ENCODE results near the gene OR4D2.

The OR4D2 gene

DNA sequence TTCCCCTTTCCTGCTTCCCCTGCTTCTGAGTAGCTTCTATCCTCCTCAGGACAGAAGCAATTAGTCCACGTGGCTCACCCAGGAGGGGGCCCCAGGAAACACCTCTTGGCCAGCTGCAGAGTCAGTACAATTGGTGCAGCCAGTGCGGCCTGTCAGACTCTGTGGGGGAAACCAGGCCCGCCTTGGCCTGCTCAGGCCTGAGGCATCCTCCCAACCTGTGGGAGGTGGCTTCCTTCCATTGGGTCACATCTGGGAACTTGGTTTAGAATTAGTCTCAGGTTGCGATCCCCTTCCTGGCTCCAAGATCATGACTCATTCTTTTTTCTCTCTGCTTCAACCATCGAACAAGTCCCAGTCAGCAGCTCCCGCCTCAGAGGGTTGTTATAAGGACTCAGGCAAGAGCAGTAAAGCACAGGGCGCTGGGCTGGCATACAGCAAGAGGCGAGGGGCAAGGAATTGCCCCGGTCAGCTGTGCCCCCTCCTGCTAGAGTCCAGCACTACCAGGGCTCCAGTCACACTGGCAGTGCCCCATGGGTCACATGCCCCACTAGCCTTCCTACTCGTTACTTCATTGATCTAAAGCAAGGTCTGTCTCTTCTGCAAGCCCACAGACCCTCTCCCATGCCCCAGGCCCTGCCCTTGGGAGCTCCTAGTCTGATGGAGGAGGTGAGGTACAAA lies 17.7 kb downstream of the OR4D2 start:
- no peak overlapping the region for H3K4me3 ChIP-seq (ENCODE audit: low read length, poor library complexity, severe bottlenecking)
- H3K9ac ChIP-seq (ENCODE audit: low read depth, low read length, poor library complexity, severe bottlenecking): no peak overlapping the region
- no peaks in the 10 kb centered on the region for H4K20me1 ChIP-seq (ENCODE audit: insufficient read depth, low read length, poor library complexity, severe bottlenecking)
- no peaks in the 10 kb centered on the region for H3K79me2 ChIP-seq (ENCODE audit: insufficient read depth, low read length)
- no peaks in the 10 kb centered on the region for H3K9me3 ChIP-seq (ENCODE audit: insufficient read depth, low read depth, low read length)
- no peak for TF ChIP-seq EZH2phosphoT487 (IDR thresholded peaks at IDR 0.05; ENCODE audit: borderline replicate concordance)
- TF ChIP-seq, protein P1, sequence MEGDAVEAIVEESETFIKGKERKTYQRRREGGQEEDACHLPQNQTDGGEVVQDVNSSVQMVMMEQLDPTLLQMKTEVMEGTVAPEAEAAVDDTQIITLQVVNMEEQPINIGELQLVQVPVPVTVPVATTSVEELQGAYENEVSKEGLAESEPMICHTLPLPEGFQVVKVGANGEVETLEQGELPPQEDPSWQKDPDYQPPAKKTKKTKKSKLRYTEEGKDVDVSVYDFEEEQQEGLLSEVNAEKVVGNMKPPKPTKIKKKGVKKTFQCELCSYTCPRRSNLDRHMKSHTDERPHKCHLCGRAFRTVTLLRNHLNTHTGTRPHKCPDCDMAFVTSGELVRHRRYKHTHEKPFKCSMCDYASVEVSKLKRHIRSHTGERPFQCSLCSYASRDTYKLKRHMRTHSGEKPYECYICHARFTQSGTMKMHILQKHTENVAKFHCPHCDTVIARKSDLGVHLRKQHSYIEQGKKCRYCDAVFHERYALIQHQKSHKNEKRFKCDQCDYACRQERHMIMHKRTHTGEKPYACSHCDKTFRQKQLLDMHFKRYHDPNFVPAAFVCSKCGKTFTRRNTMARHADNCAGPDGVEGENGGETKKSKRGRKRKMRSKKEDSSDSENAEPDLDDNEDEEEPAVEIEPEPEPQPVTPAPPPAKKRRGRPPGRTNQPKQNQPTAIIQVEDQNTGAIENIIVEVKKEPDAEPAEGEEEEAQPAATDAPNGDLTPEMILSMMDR (conservative IDR thresholded peaks at IDR 0.05; ENCODE audit: low read length): no peak
- H3K36me3 ChIP-seq (ENCODE audit: insufficient read depth, low read length): no peaks in the 10 kb centered on the region
- H3F3A ChIP-seq (ENCODE audit: low read depth): no peaks in the 10 kb centered on the region
- H2AFZ ChIP-seq (ENCODE audit: low read length): no peak overlapping the region
- H3K4me2 ChIP-seq (ENCODE audit: low read depth, low read length, poor library complexity, severe bottlenecking): no peak overlapping the region
- H3K27me3 ChIP-seq (ENCODE audit: insufficient read depth, low read length, poor library complexity, severe bottlenecking): no peaks in the 10 kb centered on the region
- H3K9me2 ChIP-seq (replicated peaks; ENCODE audit: low read depth, low read length): no peaks in the 10 kb centered on the region
- H3K4me1 ChIP-seq (ENCODE audit: insufficient read depth, low read length, poor library complexity, severe bottlenecking): no peaks in the 10 kb centered on the region

DNA sequence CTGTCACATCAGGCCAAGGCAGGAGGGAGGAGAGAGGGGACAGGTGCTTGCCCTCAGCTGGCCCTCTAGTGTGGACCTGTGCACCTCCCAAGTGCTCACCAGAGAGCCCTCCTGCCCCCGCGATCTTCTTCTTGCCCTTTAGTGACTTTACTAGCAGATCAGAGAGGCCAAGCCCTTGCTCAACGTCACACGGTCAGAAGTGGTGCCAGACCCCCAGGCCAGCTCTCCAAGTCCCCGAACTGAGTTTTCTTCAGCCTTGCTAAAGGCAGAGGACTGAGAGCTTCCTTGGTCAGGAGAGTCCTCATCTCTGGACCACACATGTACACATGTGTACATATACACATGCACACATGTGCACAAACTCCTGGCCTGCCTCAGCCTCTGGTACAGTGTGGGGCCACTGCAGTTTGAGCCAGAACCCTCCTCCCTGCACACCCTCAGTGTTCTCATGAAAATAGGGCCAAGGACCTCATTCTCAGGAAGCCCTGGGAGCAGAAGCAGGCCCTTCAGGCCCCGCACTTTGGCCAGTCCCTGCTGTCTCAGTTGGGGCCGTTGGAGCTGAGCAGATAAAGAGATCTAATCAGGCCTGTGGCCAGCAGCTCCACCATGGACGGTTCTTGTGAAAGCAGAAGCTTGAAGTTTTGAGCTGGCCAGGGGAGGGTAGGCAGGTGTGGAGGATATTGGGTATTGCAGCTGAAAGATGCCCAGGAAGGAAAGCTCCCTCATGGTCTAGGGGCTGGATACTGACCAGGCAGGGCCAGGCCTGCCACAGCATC lies 18.4 kb downstream of the OR4D2 start:
- no peak overlapping the region for H2AFZ ChIP-seq (ENCODE audit: low read length)
- no peaks in the 10 kb centered on the region for H3K9me3 ChIP-seq (ENCODE audit: insufficient read depth, low read depth, low read length)
- no peaks in the 10 kb centered on the region for H3K4me1 ChIP-seq (ENCODE audit: insufficient read depth, low read length, poor library complexity, severe bottlenecking)
- H3K36me3 ChIP-seq (ENCODE audit: insufficient read depth, low read length): no peaks in the 10 kb centered on the region
- no peaks in the 10 kb centered on the region for H4K20me1 ChIP-seq (ENCODE audit: insufficient read depth, low read length, poor library complexity, severe bottlenecking)
- no peak for TF ChIP-seq EZH2phosphoT487 (IDR thresholded peaks at IDR 0.05; ENCODE audit: borderline replicate concordance)
- no peak overlapping the region for H3K9ac ChIP-seq (ENCODE audit: low read depth, low read length, poor library complexity, severe bottlenecking)
- H3K4me3 ChIP-seq (ENCODE audit: low read length, poor library complexity, severe bottlenecking): no peak overlapping the region
- H3K4me2 ChIP-seq (ENCODE audit: low read depth, low read length, poor library complexity, severe bottlenecking): no peak overlapping the region
- no peaks in the 10 kb centered on the region for H3K79me2 ChIP-seq (ENCODE audit: insufficient read depth, low read length)
- no peaks in the 10 kb centered on the region for H3K27me3 ChIP-seq (ENCODE audit: insufficient read depth, low read length, poor library complexity, severe bottlenecking)
- no peaks in the 10 kb centered on the region for H3K9me2 ChIP-seq (replicated peaks; ENCODE audit: low read depth, low read length)
- H3F3A ChIP-seq (ENCODE audit: low read depth): no peaks in the 10 kb centered on the region

DNA sequence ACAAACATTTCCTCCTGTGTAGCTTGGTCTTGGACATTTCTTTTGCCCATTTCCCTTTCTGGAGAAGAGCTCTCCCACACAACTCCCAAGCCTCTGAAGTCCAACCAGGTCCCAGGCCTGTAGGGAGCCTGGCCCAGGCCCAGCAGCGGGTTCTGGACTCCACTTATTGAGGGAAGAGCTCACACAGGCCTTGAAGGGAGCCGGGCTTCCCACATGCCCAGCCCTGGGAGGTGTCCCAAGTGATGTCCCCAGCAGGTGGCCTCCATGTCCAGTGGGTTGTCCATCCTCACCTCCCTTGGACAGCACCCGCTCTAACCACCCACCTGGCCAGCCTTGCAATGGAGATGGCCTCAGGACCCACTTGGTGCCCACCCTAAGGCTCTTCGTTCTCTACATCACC lies 19.8 kb downstream of the OR4D2 start:
- Histone ChIP-seq H3K4me1 (ENCODE audit: insufficient read depth, low read length, poor library complexity, severe bottlenecking) (no peaks in the 10 kb centered on the region), H2AFZ (ENCODE audit: low read length) (no peak overlapping the region), H3K4me2 (ENCODE audit: low read depth, low read length, poor library complexity, severe bottlenecking) (no peak overlapping the region), H3K79me2 (ENCODE audit: insufficient read depth, low read length) (no peaks in the 10 kb centered on the region), H3K9me3 (ENCODE audit: insufficient read depth, low read depth, low read length) (no peaks in the 10 kb centered on the region), H3K36me3 (ENCODE audit: insufficient read depth, low read length) (no peaks in the 10 kb centered on the region), H4K20me1 (ENCODE audit: insufficient read depth, low read length, poor library complexity, severe bottlenecking) (no peaks in the 10 kb centered on the region), H3F3A (ENCODE audit: low read depth) (no peaks in the 10 kb centered on the region), H3K4me3 (ENCODE audit: low read length, poor library complexity, severe bottlenecking) (no peak overlapping the region), H3K9ac (ENCODE audit: low read depth, low read length, poor library complexity, severe bottlenecking) (no peak overlapping the region), H3K27me3 (ENCODE audit: insufficient read depth, low read length, poor library complexity, severe bottlenecking) (no peaks in the 10 kb centered on the region), H3K9me2 (replicated peaks; ENCODE audit: low read depth, low read length) (no peaks in the 10 kb centered on the region)
- TF ChIP-seq EZH2phosphoT487 (IDR thresholded peaks at IDR 0.05; ENCODE audit: borderline replicate concordance): no peak
- TF ChIP-seq, protein P1 (conservative IDR thresholded peaks at IDR 0.05; ENCODE audit: low read length): no peak

Data from Loucy (cell line).